GM23338 (cell line): ENCODE data around the gene FKBP2.

ENCODE experiments used
- CREB1 ChIP-seq: fragments of 250-450 bp; sonication (Bioruptor Pico); IDR thresholded peaks from 2 replicates; pipeline ENCODE4 v1.5.0; 2020; ENCODE audit warnings: low read depth, mild to moderate bottlenecking, moderate library complexity
- EZH2 ChIP-seq: fragments of 200-600 bp; sonication (generic); IDR thresholded peaks from one replicate; pipeline ENCODE4 v1.8.0; 2017; ENCODE audit warnings: antibody characterized with exemption, mild to moderate bottlenecking, low read depth; ENCODE audit not compliant: unreplicated experiment
- EZH2phosphoT487 ChIP-seq: fragments of 200-600 bp; sonication (generic); IDR thresholded peaks from one replicate; pipeline ENCODE4 v1.8.1; 2018; ENCODE audit warnings: antibody characterized with exemption; ENCODE audit not compliant: unreplicated experiment
- JUNB ChIP-seq: IDR thresholded peaks from one replicate; pipeline ENCODE4 v1.6.1; 2016; ENCODE audit warnings: antibody characterized with exemption; ENCODE audit not compliant: unreplicated experiment
- NANOG ChIP-seq: IDR thresholded peaks from 2 replicates; pipeline ENCODE4 v1.6.1; 2016; ENCODE audit warnings: antibody characterized with exemption, borderline replicate concordance
- POLR2AphosphoS5 ChIP-seq: IDR thresholded peaks from 2 replicates; pipeline ENCODE4 v1.6.1; 2016; ENCODE audit warnings: antibody characterized with exemption, low read depth
- STAT1 ChIP-seq: IDR thresholded peaks from one replicate; pipeline ENCODE4 v1.6.1; 2016; ENCODE audit warnings: antibody characterized with exemption; ENCODE audit not compliant: unreplicated experiment
- ZNF331 ChIP-seq: fragments of 250-450 bp; sonication (Bioruptor Pico); IDR thresholded peaks from 2 replicates; pipeline ENCODE4 v1.5.0; 2020; ENCODE audit warnings: low read depth, mild to moderate bottlenecking, moderate library complexity
- TF ChIP-seq, protein P1 (sequence below), 2 experiments: fragments of 200-600 bp in 1 of 2; sonication (generic) in 1 of 2; conservative IDR thresholded peaks; 2 replicates each; pipeline versions ENCODE4 v1.5.1 to v1.6.1; 2016 to 2017; ENCODE audit warnings: antibody characterized with exemption in 2 of 2, low read depth in 2 of 2, mild to moderate bottlenecking in 2 of 2, moderate library complexity in 1 of 2
- TF ChIP-seq, protein P2 (sequence below): IDR thresholded peaks from one replicate; pipeline ENCODE4 v1.6.1; 2018; ENCODE audit warnings: antibody characterized with exemption; ENCODE audit not compliant: unreplicated experiment
- TF ChIP-seq, protein P3 (sequence below): IDR thresholded peaks from 2 replicates; pipeline ENCODE4 v1.6.1; 2016; ENCODE audit warnings: antibody characterized with exemption

DNA sequence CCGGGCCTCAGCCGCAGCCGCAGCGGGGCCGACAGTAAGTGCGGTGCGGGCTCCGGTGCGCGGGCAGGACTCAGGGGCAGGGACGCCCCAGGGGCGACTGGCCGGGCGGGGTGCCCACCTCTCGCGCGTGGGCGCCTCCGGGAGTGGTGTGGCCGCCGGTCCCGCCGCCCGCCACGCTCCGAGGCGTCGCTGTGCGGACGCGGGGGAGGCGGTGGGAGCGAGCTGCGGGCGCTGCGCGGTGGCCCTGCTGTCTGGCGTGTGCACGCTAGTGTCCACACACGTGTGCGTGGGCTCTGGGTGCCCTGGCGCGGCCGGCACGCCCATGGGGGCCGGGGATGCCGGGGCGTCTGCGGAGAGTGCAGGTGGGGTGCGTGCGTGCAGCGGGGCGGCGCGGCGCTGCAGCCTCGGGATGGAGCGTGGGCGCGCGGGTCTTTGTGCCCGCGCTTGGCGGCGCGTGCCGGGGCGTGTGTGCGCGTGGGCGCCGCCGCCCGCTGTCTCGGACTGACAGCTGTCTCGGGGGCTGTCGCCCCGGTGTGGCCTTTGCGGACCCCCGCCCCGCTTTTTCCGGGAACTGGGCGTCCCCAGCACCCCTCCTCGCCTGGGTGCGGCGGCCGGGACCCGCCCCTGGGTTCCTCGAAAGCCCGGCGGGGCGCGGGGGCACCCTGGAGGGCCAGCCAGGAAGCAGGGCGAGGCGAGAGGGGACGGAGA is 51.0 kb downstream of the FKBP2 start:
- TF ChIP-seq, protein P1, sequence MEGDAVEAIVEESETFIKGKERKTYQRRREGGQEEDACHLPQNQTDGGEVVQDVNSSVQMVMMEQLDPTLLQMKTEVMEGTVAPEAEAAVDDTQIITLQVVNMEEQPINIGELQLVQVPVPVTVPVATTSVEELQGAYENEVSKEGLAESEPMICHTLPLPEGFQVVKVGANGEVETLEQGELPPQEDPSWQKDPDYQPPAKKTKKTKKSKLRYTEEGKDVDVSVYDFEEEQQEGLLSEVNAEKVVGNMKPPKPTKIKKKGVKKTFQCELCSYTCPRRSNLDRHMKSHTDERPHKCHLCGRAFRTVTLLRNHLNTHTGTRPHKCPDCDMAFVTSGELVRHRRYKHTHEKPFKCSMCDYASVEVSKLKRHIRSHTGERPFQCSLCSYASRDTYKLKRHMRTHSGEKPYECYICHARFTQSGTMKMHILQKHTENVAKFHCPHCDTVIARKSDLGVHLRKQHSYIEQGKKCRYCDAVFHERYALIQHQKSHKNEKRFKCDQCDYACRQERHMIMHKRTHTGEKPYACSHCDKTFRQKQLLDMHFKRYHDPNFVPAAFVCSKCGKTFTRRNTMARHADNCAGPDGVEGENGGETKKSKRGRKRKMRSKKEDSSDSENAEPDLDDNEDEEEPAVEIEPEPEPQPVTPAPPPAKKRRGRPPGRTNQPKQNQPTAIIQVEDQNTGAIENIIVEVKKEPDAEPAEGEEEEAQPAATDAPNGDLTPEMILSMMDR (conservative IDR thresholded peaks at IDR 0.05; ENCODE audit: low read depth in 2 of 2), result no peak
- TF ChIP-seq STAT1 (no peak), EZH2 (peak; percentile 79), POLR2AphosphoS5 (no peak), ZNF331 (CRISPR knock-in tag) (no peak), JUNB (no peak), CREB1 (no peak), NANOG (no peak), EZH2phosphoT487 (peak; percentile 26)
- TF ChIP-seq, protein P2, sequence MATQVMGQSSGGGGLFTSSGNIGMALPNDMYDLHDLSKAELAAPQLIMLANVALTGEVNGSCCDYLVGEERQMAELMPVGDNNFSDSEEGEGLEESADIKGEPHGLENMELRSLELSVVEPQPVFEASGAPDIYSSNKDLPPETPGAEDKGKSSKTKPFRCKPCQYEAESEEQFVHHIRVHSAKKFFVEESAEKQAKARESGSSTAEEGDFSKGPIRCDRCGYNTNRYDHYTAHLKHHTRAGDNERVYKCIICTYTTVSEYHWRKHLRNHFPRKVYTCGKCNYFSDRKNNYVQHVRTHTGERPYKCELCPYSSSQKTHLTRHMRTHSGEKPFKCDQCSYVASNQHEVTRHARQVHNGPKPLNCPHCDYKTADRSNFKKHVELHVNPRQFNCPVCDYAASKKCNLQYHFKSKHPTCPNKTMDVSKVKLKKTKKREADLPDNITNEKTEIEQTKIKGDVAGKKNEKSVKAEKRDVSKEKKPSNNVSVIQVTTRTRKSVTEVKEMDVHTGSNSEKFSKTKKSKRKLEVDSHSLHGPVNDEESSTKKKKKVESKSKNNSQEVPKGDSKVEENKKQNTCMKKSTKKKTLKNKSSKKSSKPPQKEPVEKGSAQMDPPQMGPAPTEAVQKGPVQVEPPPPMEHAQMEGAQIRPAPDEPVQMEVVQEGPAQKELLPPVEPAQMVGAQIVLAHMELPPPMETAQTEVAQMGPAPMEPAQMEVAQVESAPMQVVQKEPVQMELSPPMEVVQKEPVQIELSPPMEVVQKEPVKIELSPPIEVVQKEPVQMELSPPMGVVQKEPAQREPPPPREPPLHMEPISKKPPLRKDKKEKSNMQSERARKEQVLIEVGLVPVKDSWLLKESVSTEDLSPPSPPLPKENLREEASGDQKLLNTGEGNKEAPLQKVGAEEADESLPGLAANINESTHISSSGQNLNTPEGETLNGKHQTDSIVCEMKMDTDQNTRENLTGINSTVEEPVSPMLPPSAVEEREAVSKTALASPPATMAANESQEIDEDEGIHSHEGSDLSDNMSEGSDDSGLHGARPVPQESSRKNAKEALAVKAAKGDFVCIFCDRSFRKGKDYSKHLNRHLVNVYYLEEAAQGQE, result no peak
- TF ChIP-seq, protein P3, sequence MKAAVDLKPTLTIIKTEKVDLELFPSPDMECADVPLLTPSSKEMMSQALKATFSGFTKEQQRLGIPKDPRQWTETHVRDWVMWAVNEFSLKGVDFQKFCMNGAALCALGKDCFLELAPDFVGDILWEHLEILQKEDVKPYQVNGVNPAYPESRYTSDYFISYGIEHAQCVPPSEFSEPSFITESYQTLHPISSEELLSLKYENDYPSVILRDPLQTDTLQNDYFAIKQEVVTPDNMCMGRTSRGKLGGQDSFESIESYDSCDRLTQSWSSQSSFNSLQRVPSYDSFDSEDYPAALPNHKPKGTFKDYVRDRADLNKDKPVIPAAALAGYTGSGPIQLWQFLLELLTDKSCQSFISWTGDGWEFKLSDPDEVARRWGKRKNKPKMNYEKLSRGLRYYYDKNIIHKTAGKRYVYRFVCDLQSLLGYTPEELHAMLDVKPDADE, result no peak
